SH-SY5Y (cell line): ENCODE data around the gene CYP4X1.

Experiments
- GATA2 ChIP-seq: IDR thresholded peaks from 2 replicates; pipeline ENCODE4 v1.6.1; 2011; ENCODE audit warnings: mild to moderate bottlenecking, low read depth, low read length
- GATA3 ChIP-seq: IDR thresholded peaks from 2 replicates; pipeline ENCODE4 v1.6.1; 2011; ENCODE audit warnings: low read depth, mild to moderate bottlenecking, low read length, moderate library complexity

CYP4X1 gene

DNA sequence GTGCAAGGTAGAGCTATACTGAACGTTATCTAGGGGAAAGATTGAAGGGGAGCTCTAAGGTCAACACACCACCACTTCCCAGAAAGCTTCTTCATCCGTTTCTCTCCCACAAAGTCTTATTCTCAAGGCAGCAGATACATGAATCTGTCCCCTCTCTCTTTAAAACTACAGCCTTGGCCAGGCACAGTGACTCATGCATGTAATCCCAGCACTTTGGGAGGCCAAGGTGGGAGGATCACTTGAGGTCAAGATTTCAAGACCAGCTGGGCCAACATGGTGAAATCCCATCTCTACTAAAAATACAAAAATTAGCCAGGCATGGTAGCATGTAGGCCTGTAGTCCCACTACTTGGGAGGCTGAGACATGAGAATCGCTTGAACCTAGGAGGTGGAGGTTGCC, 8.1 kb downstream of the CYP4X1 start:
- TF ChIP-seq GATA3 (no peak), GATA2 (no peak)

DNA sequence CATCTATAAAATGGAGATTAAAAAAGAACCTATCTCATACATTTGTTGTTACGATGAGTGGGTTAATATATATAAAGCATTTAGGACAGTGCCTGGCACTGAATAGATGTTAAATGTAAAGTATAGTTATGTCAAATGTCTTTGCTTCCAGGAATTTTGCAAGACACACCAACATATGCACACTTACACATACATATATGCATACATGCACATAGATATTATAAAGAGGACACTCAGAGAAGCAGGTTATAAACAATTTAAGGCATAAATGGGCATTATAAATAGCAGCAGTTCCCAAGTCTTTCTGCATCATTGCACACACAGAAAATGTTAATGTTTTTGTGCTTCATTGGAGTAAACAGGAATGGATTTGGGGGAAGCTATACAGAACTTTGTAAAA, 13.3 kb downstream of the CYP4X1 start:
- TF ChIP-seq GATA3 = no peak
- TF ChIP-seq GATA2 = no peak

DNA sequence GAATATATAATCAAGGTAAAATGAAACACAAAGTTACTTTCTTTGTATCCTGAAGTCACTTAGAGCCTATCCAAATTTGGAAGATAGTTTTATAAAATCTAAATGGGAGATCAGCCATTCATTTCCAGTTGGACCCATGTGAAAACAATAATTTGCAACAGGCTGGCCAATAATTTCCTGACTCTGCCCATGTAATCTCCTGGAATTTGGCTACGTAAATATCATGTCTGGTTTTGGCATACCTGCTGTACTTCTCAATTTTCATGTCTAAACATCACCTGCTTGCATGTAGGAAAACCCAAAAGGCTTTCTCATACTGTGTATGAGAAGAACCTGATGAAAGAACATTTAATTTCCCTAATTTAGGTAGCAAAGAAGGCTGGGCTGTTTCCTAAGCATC, 35.9 kb downstream of the CYP4X1 start:
- TF ChIP-seq GATA2 = no peak
- no peak for TF ChIP-seq GATA3

DNA sequence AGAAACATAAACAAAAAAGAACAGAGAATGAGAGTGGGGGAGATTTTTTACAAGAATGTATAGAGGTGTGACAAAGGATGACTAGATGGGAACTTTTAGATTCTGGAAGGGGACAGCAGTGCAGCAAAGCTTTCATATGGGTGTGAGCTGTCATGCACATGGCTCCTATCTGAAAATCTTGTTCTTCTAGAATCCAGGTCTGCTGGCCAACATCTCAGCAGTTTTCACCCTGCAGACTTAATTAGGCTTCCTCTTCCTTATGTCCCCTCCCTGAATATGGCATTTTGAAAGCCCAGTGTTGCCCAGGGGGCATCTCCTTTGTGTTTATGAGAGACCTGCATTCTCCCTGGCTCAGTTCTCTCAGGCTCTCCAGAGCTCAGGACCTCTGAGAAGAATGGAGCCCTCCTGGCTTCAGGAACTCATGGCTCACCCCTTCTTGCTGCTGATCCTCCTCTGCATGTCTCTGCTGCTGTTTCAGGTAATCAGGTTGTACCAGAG, 43.7 kb downstream of the CYP4X1 start, which contains the start of gene CYP4Z1:
CYP4Z1 (plus strand) TSS at position 135 of the 498 bp plus-strand sequence; CDS start at position 395, 260 bp downstream.
- TF ChIP-seq GATA3 = no peak
- no peak for TF ChIP-seq GATA2
